Stimulated activated CD8-positive, alpha-beta memory T cell treated with anti-CD3 and anti-CD28 coated beads, Interleukin-7, amount 100 ng/mL, for 24 hours (primary cell): ENCODE results near the gene MRPL37.
"Not testable (repeated sequence)": the region's sequence is repeated elsewhere in the genome, so short reads cannot be mapped to it uniquely, and the experiment has no call there.

ENCODE experiments used
- DNase-seq: peaks from one replicate; pipeline ENCODE4 v3.0.0-alpha.2; 2020; ENCODE audit warnings: low read depth

The MRPL37 gene

GRCh38 chr1:54199765-54200518, at the start of gene MRPL37, which contains the start of gene CYB5RL:
Gene MRPL37, plus strand, starts transcription at chr1:54200167. Its CDS starts 77 bp downstream, at chr1:54200244.
Gene CYB5RL, minus strand, starts transcription at chr1:54200030. Its CDS starts 4,414 bp downstream, at chr1:54195616.
- peak; percentile 72 for DNase-seq

- DNase-seq = no peak
These were observed 49.0 kb upstream of the MRPL37 start for GRCh38 chr1:54151013-54151412.

GRCh38 chr1:54152696-54153095, 47.3 kb upstream of the MRPL37 start, which contains the start of gene CDCP2:
Gene CDCP2, minus strand, starts transcription at chr1:54153000. Its CDS starts 78 bp downstream, at chr1:54152922.
- no peak for DNase-seq

GRCh38 chr1:54153535-54154439, 46.2 kb upstream of the MRPL37 start:
- no peak for DNase-seq

GRCh38 chr1:54156201-54156600, 43.8 kb upstream of the MRPL37 start:
- DNase-seq = no peak

DNA sequence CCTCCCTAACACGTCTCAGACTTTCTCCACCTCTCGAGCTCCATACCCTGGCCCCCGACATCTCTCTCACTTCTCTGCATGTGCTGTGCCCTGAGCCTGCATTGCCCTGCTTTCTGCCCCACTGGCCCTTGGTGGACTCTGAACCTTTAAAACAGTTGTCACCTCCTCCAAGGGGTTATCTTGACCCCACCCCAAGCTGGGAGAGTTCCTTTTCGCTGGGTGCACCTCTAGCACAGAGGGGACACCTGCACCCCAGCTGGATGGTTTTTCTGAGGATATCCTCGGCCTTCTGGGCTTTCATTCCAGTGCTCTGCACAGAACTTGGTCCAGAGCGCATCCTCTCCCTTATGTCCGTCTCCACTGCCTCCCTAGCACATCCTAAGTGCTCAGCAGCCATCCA, 43.0 kb upstream of the MRPL37 start:
- no peak for DNase-seq

GRCh38 chr1:54157401-54157800, 42.6 kb upstream of the MRPL37 start:
- no peak for DNase-seq

- no peak for DNase-seq
These were observed 41.9 kb upstream of the MRPL37 start for GRCh38 chr1:54158071-54158470.

GRCh38 chr1:54159733-54160316, 40.1 kb upstream of the MRPL37 start:
- DNase-seq = no peak

GRCh38 chr1:54160351-54160750, 39.6 kb upstream of the MRPL37 start:
- DNase-seq = no peak

- DNase-seq = no peak
These were observed 38.3 kb upstream of the MRPL37 start for GRCh38 chr1:54161495-54162168.

DNA sequence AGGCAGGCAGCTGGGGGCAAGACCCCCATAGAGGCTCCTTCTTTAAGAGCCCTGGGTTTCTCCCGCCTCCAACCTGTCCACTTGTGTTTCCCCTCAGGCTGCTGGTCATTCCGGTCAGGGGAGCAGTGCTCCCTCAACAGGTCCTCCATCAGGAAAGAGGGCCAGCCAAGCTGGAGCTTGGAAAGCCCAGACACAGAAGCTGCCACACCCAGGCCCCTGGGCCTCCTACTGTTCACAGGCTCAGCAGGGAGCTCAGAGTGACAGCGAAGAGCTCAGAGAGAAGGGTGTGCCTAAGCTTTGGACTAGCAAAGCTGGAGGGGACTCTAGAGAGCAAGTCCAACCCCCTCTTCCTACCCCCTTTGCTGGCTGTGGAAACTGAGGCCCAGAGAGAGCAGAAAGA, 36.9 kb upstream of the MRPL37 start:
- DNase-seq = no peak

DNA sequence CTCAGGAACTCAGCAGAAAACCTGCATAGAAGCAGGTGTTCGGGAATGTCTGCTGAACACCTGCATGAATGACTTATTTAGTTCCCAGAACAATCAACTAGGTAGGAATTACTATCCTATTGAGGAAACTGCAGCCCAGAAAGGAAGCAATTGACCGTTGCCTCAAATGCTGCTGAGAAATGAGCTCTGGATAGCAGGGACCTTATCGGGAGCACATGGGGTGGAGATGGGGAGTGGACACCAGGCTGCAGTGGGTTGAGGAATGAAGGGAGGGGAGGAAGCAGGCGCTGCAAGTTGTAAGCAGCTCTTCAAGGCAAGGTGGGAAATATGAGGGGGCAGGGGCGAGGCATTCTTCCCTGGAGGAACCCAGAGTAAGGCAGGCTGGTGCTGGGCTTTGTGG, 36.4 kb upstream of the MRPL37 start:
- DNase-seq = no peak

DNA sequence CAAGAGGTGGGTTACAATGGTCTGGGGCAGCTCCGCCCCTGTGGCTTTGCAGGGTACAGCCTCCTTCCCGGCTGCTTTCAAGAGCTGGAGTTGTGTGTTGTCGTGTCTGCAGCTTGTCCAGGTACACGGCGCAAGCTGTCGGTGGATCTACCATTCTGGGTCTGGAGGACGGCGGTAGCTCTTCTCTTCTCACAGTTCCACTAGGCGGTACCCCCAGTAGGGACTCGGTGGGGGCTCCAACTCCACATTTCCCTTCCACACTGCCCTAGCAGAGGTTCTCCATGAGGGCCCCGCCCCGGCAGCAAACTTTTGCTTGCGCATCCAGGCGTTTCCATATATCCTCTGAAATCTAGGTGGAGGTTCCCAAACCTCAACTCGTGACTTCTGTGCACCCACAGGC, 34.8 kb upstream of the MRPL37 start:
- no peak for DNase-seq

DNA sequence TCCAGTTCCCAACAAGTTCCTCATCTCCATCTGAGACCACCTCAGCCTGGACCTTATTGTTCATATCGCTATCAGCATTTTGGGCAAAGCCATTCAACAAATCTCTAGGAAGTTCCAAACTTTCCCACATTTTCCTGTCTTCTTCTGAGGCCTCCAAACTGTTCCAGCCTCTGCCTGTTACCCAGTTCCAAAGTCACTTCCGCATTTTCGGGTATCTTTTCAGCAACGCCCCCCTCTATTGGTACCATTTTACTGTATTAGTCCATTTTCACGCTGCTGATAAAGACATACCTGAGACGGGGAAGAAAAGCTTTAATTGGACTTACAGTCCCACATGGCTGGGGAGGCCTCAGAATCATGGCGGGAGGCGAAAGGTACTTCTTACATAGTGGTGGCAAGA, 33.6 kb upstream of the MRPL37 start:
- DNase-seq = not testable (repeated sequence)

GRCh38 chr1:54167422-54168139, 32.4 kb upstream of the MRPL37 start:
- no peak for DNase-seq

DNA sequence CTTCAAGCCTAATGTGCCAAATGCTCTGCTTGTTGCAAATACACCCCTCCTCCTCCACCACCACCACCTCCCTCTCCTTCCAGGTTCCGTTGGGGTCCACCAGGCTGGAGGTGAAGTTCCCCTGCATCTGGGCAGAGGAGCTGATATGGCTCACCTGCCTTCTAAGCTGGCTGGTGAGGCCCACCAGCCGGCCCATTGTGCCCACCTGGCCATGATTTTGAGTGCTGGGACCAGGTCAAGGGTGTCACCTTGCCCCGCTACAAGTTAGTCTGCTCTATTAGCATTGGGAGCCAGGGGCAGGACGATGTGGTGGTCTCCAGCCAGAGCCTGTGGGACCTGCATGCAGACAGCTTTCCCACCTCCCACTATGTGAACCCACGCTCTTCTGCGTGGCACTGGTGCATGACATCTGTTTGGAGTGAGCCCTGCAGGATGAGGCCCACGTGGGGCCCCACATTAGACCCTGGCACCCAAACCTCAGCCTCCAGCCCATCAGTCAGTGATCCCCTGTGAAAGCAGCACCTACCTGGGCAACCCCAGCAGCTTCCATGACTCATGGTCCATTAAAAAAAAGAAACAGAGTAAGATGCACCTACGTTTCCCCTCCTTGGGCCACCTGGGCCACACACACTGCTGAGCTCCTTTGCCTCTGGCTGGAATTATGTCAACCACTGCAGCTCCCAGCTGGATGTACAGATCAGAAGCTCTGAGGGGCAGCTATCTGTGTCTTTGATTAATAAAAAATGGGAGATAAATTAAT, 31.6 kb upstream of the MRPL37 start:
- no peak for DNase-seq

- DNase-seq = no peak
These were observed 30.9 kb upstream of the MRPL37 start for GRCh38 chr1:54169068-54169467.

GRCh38 chr1:54171016-54171415, 29.0 kb upstream of the MRPL37 start:
- DNase-seq = no peak

DNA sequence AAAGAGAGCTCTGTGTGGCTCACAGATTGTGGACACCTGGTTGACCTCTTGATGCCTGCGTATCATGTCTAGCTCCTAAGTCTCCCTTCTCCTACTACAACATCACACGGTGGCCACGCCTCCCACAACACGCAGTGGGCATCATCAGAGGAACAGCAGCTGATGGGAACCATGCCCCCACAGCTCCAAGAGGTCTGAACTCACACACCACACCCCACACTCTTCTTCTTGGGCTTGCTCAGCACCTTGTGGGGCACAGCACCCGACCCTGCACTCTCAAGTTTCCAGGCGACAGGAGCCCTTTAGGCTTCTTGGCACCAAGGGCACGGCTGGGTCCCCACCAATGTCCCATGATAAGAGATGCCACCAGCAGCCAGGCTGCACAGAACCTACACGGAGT, 28.4 kb upstream of the MRPL37 start:
- no peak for DNase-seq
